ENCODE measurements around the gene CCDC150. TPM values are rescaled to one million over a fixed set of nuclear protein-coding genes. Genes with fewer than 3 reads are reported as not detected.

CCDC150 gene
- total RNA-seq, 1 experiment from 2014 or later, result 34.0 TPM

DNA sequence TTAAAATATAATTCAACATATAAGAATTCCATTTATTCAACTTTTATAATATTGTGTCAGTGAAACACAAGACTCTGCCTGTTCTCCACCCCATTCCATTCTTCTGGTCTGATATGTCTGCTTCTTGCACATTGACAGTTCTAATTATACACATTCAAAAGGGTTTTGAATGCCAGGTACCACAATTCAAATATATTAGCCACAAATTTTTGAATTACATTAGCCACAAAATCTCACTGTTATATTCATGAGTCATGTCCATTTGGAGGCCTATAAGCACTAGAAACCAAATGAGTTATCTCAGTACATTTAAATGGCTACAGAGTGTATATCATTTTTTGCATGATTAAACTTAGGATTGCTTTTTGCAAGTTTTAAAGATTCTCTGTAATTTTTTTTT lies 72.1 kb downstream of the CCDC150 start:
- no TSS peak for BruUV-seq (replicated peaks)
- H3K27me3 Mint-ChIP-seq (ENCODE audit: insufficient read depth, unreplicated experiment), result no peaks in the 10 kb centered on the region
- ChIA-PET CTCF (no interaction called here), POLR2A (no interaction called here)
- TF ChIP-seq, protein P1, sequence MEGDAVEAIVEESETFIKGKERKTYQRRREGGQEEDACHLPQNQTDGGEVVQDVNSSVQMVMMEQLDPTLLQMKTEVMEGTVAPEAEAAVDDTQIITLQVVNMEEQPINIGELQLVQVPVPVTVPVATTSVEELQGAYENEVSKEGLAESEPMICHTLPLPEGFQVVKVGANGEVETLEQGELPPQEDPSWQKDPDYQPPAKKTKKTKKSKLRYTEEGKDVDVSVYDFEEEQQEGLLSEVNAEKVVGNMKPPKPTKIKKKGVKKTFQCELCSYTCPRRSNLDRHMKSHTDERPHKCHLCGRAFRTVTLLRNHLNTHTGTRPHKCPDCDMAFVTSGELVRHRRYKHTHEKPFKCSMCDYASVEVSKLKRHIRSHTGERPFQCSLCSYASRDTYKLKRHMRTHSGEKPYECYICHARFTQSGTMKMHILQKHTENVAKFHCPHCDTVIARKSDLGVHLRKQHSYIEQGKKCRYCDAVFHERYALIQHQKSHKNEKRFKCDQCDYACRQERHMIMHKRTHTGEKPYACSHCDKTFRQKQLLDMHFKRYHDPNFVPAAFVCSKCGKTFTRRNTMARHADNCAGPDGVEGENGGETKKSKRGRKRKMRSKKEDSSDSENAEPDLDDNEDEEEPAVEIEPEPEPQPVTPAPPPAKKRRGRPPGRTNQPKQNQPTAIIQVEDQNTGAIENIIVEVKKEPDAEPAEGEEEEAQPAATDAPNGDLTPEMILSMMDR (IDR thresholded peaks at IDR 0.05; ENCODE audit: insufficient read depth in 1 of 2, low read depth in 1 of 2, low read length in 1 of 2, severe bottlenecking in 1 of 2, unreplicated experiment in 1 of 2), result no peak
- H3K27ac Mint-ChIP-seq (ENCODE audit: unreplicated experiment), result no peak overlapping the region
- Histone ChIP-seq H3K36me3 (ENCODE audit: control insufficient read depth, insufficient read depth, low read length) (no peaks in the 10 kb centered on the region; the same call in 1 of the 2 replicates), H3K4me3 (ENCODE audit: low read depth, low read length) (no peak overlapping the region), H3K9me3 (no peaks in the 10 kb centered on the region), H3K27me3 (replicated peaks; ENCODE audit: control insufficient read depth, insufficient read depth, low read length) (no peaks in the 10 kb centered on the region), H3K4me1 (no peaks in the 10 kb centered on the region)
- no peaks in the 10 kb centered on the region for H3K4me1 Mint-ChIP-seq (ENCODE audit: low read depth, unreplicated experiment)
- peaks cover 28% of the 10 kb centered on the region for H3K9me3 Mint-ChIP-seq (ENCODE audit: unreplicated experiment)
- intact Hi-C loops (cut with micrococcal nuclease; ENCODE audit: unreplicated experiment), result no loop called here
- no peak overlapping the region for H3K4me3 Mint-ChIP-seq (ENCODE audit: unreplicated experiment)
- DNase-seq, result no peak
- H3K36me3 Mint-ChIP-seq (ENCODE audit: insufficient read depth, unreplicated experiment), result peaks cover 5% of the 10 kb centered on the region

DNA sequence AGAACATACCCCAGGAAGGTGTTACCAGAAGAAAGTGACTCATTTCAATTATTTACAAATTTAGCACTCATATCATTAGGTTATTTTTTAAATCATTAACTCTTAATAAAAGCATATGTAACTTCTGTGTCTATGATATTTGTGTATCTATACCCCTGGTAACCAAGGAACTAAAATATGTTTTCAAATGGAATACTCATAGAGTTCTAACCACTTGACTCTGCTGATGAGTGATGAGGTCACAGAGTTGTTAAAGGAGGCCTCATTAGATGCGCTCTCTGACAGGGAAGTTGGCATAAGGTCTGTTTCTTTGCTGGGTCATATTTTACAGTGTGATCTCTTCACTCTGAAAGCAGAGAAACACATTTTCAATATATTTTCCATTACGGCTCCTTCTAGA lies 73.4 kb downstream of the CCDC150 start:
- no peaks in the 10 kb centered on the region; the same call in 1 of the 2 replicates for H3K36me3 ChIP-seq (ENCODE audit: control insufficient read depth, insufficient read depth, low read length)
- Mint-ChIP-seq H3K36me3 (ENCODE audit: insufficient read depth, unreplicated experiment) (peaks cover 5% of the 10 kb centered on the region), H3K27me3 (ENCODE audit: insufficient read depth, unreplicated experiment) (no peaks in the 10 kb centered on the region), H3K9me3 (ENCODE audit: unreplicated experiment) (peaks cover 17% of the 10 kb centered on the region), H3K27ac (ENCODE audit: unreplicated experiment) (no peak overlapping the region), H3K4me1 (ENCODE audit: low read depth, unreplicated experiment) (no peaks in the 10 kb centered on the region), H3K4me3 (ENCODE audit: unreplicated experiment) (no peak overlapping the region)
- CTCF ChIA-PET, result no interaction called here
- no peak for DNase-seq
- TF ChIP-seq, protein P1 (IDR thresholded peaks at IDR 0.05; ENCODE audit: insufficient read depth in 1 of 2, low read depth in 1 of 2, low read length in 1 of 2, severe bottlenecking in 1 of 2, unreplicated experiment in 1 of 2), result no peak
- H3K9me3 ChIP-seq, result no peaks in the 10 kb centered on the region
- no peak overlapping the region for H3K4me3 ChIP-seq (ENCODE audit: low read depth, low read length)
- no TSS peak for BruUV-seq (replicated peaks)
- intact Hi-C loops (cut with micrococcal nuclease; ENCODE audit: unreplicated experiment), result no loop called here
- POLR2A ChIA-PET, result no interaction called here
- no peaks in the 10 kb centered on the region for H3K27me3 ChIP-seq (replicated peaks; ENCODE audit: control insufficient read depth, insufficient read depth, low read length)
- no peaks in the 10 kb centered on the region for H3K4me1 ChIP-seq

DNA sequence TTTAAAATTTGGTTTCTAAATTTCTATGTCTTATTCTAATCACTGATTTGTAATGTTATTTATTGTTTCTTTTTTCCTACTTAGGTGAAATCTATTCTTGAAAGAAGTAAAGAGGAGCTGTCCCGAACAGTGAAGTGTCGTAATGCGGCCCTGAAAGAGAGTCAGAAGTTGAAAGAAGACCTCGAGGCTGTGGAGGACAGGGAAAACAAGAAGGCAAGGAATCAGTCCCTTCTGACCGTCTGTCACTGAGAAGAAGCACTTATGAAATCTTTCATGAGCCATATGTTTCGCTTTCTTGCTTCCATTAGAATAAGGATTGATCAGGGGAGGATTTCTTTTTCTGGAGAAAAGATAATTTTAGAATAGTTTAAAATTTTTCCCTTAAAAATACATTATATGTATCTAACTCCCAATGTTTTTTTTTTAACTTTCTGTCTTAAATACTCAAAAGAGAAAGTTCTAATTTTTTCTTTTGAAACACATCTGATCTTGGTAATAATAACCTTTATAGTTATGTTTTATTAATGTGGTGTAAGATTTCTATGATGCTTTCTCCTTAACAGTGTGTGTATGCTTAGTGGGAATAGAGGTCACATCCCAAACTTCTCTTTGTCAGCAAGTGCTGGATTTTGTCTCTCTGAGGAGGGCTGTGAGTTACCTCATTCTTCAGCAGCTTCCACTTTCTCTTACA lies 79.0 kb downstream of the CCDC150 start:
- Histone ChIP-seq H3K9me3 (no peaks in the 10 kb centered on the region), H3K4me3 (ENCODE audit: low read depth, low read length) (no peak overlapping the region), H3K4me1 (no peaks in the 10 kb centered on the region), H3K36me3 (ENCODE audit: control insufficient read depth, insufficient read depth, low read length) (no peaks in the 10 kb centered on the region; the same call in 1 of the 2 replicates), H3K27me3 (replicated peaks; ENCODE audit: control insufficient read depth, insufficient read depth, low read length) (no peaks in the 10 kb centered on the region)
- H3K27me3 Mint-ChIP-seq (ENCODE audit: insufficient read depth, unreplicated experiment), result no peaks in the 10 kb centered on the region
- no peaks in the 10 kb centered on the region for H3K9me3 Mint-ChIP-seq (ENCODE audit: unreplicated experiment)
- no peak overlapping the region for H3K27ac Mint-ChIP-seq (ENCODE audit: unreplicated experiment)
- ChIA-PET POLR2A (no interaction called here), CTCF (interaction anchor here (0.5 kb wide), 1 partner anchor 26 kb away, joined by 3 read pairs; no protein-coding TSS in a partner anchor)
- H3K4me3 Mint-ChIP-seq (ENCODE audit: unreplicated experiment), result no peak overlapping the region
- intact Hi-C loops (cut with micrococcal nuclease; ENCODE audit: unreplicated experiment), result no loop called here
- TF ChIP-seq, protein P1 (IDR thresholded peaks at IDR 0.05; ENCODE audit: insufficient read depth in 1 of 2, low read depth in 1 of 2, low read length in 1 of 2, severe bottlenecking in 1 of 2, unreplicated experiment in 1 of 2), result no peak
- BruUV-seq (replicated peaks), result no TSS peak
- DNase-seq, result no peak
- peaks cover 6% of the 10 kb centered on the region for H3K4me1 Mint-ChIP-seq (ENCODE audit: low read depth, unreplicated experiment)
- H3K36me3 Mint-ChIP-seq (ENCODE audit: insufficient read depth, unreplicated experiment), result peaks cover 11% of the 10 kb centered on the region

Measured in Caco-2 (cell line).